HG03064 (cell line): ENCODE measurements around the gene RAB39A.

Experiments
- ATAC-seq: cut with Tn5 transposase; IDR thresholded peaks from one replicate; pipeline ENCODE4 v1.9.1; 2021; ENCODE audit warnings: low read depth; ENCODE audit not compliant: unreplicated experiment

RAB39A gene

DNA sequence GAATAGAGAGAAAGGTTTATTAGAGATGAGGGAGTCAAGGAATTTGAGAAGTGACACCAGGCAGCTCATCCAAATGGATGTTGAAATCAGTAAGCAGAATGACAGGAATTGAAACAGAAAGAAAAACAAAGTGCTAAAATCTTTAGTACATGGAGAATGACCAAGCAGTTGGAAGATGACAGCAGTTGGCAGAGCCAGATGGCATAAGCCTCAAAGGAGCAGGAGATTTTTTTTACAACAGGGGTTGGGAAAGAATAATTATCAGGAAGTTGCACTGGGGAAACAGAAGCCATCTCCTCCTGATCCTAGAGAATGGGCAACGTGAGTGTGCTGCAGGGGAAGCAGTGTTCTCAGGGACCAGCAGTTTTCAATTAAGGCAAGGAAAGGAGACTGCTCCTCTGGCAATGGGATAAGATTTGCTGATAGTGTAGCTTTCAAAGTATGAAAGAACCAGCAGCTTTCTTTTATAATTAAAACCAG is 28.9 kb downstream of the RAB39A start:
- no peak for ATAC-seq

DNA sequence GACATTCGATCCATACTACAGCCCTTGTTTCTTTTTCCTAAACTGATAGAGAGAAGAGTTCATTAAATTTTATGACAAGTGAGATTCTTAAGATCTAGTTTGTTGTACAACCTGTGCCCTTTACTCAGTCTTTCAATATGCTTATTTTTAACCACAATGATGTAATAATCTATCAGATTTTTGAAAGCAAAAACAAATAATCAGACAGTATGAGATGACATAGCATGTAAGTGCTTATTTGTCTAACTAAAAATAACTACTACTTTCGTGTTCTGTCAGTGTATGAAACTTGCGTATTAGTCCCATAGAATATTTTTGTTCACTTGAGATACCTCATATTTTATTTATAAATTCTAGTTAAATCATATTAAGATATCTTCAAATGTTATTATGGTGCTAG is 33.2 kb downstream of the RAB39A start:
- ATAC-seq: no peak

DNA sequence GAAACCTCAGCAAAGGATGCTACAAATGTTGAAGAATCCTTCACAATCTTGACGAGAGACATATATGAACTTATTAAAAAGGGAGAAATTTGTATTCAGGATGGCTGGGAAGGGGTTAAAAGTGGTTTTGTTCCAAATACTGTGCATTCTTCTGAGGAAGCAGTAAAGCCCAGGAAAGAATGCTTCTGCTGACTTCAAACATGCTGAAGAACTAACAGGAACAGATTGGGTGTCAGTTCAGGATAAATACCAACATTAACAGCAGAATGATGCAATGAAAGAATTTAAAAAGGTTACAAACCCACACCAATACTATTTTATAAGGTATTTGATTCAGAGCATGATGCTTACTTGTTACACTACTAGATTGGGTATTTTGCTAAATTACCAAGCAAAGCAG is 33.9 kb downstream of the RAB39A start:
- ATAC-seq: no peak

DNA sequence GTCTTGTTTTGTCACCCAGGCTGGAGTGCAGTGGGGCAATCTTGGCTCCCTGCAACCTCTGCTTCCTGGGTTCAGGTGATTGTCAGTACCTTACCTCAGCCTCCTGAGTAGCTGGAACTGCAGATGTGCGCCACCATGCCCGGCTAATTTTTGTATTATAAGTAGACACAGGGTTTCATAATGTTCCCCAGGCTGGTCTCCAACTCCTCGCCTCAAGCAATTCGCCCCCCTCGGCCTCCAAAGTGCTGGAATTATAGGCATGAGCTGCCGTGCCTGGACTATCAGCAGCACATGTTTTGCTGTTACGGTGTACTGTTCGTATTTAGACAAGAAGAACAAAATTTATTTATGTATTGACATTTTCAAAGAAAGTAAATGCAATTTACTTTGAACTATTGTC is 34.8 kb downstream of the RAB39A start:
- no peak for ATAC-seq

DNA sequence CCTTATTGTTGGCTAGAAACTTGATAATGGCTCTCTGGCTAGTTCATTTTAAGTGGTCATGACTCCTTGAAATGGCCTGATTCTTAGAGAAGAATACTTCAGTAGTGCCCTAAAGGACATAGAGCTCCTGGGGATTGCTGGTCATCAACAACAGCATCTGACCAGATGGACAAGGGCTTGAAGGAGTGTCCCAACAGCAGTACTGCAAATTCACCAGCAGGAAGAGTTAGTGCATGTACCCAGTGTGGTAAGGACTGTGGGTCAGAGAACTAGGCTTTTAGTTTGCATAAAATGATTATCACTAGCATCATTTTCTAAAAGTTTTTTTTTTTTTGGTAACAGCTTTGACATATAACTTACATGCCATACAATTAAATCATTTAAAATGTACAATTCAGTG is 41.0 kb downstream of the RAB39A start:
- no peak for ATAC-seq

DNA sequence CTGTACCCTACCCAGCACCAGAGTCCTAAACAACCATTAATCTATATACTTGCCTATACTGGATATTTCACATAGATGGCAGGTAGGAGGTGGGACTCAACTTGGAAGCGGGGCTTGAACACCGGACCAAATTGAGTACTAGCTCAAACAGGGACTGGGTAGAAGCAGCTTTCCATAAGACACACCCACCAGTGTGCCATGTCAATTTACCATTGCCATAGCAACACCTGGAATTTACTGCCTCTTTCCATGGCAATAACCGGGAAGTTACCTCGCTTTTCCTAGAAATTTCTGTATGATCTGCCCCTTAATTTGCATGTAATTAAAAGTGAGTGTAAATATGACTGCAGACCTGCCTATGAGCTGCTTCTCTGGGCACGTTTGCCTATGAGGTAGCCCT is 41.8 kb downstream of the RAB39A start:
- ATAC-seq: no peak

DNA sequence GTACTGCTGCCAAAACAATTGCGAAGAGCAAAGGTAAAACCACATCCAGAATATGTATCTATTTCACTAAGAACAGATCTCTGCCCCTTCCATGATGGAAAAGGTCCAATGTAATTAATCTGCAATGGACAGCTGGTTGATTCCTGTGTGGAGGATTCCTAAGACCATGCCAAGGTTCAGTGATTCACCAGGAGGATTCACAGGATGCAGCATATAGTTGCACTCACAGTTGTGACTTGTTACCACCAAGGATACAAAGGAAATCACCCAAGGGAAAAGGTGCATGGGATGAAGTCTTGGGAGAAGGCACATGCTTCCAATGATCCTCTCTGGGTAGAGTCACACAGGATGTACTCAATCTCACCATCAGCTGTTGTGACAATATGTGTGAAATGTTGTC is 45.4 kb downstream of the RAB39A start:
- no peak for ATAC-seq

DNA sequence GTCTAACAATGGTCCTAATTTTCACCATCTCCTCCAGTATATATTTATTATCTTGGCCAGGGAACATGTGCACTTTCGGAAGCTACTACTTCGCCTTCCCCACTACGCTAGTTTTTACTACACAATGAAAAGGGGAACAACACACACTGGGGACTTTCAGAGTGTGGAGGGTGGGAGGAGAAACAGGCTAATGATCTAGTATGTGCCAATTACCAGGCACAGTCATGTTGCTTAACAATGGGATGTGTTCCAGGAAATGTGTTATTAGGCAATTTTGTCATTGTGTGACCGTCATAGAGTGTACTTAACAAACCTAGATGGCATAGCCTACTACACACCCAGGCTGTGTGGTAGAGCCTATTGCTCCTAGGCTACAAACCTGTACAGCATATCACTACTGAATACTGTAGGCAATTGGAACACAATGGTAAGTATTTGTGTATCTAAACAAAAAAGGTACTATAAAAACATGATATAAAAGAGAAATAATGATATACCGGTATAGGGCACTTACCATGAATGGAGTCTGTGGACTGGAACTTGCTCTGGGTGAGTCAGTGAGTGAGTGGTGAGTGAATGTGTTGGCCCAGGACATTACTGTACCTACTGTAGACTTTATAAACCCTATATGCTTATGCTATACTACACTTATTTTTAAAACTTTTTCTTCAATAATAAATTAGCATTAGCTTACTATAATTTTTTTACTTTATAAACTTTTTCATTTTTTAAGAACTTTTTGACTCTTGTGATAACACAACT is 60.3 kb downstream of the RAB39A start:
- ATAC-seq: no peak

DNA sequence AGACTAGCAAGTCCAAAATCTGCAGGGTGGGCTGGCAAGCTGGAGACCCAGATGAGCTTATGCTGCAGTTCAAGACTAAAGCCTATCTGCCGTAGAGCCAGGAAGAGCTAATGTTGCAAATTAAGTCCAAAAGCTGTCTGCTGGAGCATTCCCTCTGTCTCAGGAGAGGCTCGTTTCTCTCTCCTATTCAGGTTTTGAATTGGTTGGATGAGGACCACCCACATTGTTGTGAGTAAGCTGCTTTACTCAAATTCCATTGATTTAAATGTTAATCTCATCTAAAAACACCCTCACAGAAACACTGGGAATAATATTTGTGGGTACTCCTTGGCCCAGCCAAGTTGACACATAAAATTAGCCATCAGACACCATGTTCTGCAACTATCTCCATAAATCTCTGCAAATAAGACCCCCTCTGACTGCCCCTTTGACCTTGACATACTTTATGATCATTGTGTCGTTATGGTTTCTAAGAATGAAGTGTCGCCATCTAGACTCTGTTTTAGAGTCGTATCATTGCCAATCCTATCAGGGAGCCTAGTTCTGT is 63.7 kb downstream of the RAB39A start:
- no peak for ATAC-seq

DNA sequence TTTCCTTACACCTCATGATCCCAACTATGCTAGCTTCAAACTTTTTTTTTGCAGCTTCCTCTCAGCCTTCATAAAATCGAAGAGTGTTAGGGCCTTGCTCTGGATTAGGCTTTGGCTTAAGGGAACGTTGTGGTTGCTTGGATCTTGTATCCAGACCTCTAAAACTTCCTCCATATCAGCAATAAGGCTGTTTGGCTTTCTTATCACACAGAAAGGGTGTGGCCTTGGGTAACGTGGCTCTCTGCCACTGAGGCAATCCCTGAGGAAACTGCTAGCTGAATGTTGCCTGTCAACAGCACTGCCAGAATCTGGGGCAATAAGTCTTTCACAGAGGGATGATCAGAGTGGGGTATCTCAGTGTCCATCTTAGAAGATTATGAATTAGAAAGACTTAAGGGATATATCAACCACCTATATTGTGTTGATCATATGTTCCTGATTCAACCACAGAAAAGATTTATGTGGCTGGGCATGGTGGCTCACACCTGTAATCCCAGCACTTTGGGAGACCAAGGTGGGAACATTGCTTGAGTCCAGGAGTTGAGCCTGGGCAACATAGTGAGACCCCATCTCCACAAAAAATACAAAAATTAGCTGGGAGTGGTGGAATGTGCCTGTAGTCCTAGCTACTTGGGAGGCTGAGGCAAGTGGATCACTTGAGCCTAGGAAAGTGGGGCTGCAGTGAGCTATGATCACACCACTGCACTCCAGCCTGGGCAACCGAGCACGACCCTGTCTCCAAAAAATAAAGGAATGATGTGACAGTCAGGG is 67.9 kb downstream of the RAB39A start:
- no peak for ATAC-seq

DNA sequence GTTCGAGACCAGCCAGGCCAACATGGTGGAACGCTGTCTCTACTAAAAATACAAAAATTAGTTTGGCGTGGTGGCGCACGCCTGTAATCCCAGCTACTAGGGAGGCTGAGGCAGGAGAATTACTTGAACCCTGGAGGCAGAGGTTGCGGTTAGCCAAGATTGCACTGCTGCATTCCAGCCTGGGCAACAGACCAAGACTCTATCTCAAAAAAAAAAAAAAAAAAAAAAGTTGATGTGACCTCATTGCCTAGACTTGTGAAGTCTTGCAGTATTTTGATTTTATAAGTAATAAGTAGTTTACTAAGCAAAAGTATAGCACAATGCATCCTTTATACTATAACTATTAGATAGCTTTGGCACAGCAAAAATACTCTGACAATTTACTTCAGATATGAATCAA is 70.5 kb downstream of the RAB39A start:
- no peak for ATAC-seq

DNA sequence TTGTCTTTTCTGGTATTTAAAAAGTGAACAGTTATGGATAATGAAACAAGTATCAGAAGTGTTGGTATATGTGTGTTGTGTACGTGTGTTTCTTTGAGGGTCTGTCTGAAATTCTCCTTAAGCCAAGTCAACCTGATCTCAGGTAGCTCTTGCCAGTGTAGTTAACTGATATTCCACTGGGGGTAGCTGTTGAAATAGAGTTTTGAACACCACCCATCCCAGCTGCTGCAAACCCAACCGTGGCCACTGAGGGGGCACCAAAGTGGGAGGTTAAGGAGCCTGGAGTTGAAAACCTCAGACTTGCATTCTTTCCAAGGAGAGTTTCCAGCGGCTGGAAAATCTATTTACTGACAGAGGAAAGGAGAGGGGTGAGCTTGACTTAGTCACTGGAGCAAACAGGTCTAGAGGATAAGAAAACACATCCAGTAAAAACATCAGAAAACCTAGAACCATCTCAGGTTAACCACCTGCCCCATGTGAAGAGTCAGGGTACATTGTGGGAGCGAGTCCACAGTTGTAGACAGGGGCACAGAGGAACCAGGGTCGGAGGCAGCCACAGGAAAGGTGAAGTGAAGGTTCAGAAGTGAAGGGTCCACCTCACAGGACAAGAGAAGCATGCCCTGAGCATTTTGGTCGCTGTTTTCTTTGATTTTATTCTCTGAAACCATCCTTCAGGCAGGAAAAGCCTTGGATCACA is 71.7 kb downstream of the RAB39A start:
- ATAC-seq: peak; percentile 81

DNA sequence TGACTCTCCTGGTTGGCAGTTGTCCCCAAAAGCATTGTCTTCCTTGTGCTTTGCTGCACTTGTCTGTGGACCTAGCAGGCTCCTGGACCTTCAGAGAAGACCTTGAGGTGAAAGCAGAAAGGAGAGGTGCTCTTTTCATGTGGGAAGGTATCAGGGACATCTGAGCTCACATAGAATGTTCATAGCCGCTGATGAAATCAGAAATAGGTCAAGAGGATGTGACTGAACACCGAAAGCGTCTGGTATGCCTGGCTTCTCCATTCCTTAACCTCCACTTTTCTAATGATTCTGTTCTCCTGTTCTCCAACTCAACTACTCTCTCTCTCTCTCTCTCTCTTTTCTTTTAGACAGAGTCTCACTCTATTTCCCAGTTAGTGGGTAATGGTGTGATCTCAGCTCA is 74.2 kb downstream of the RAB39A start:
- ATAC-seq: no peak

DNA sequence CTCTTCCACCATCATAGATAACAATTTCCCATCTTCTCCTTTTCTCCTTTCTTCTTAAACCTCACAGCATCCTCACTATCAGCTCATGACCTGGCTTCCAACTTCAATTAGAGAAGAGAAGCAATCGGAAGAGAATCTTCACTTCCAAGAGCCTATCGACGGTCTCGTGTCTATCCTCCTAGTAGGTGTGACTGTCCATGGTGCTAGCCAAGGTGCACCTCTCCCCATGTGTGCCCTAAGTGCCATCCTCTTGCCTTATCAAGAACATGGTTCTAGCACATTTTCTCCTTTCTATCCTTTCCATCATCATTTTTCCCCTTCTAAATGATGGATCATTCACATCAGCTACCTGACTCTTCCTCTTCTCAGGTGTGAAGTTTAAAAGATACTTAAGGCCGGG is 75.4 kb downstream of the RAB39A start:
- no peak for ATAC-seq

DNA sequence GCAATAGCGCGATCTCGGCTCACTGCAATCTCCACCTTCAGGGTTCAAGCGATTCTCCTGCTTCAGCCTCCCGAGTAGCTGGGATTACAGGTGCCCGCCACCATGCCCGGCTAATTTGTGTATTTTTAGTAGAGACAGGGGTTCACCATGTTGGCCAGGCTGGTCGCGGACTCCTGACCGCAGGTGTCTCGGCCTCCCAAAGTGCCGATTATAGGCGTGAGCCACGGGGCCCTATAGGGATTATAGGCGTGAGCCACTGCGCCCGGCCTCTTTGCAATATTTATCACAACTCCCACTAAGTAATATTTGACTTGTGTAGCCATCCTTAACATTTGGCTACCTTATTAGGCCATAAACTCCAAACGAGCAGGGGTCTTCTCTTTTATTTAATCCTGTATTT is 79.6 kb downstream of the RAB39A start:
- ATAC-seq: no peak

DNA sequence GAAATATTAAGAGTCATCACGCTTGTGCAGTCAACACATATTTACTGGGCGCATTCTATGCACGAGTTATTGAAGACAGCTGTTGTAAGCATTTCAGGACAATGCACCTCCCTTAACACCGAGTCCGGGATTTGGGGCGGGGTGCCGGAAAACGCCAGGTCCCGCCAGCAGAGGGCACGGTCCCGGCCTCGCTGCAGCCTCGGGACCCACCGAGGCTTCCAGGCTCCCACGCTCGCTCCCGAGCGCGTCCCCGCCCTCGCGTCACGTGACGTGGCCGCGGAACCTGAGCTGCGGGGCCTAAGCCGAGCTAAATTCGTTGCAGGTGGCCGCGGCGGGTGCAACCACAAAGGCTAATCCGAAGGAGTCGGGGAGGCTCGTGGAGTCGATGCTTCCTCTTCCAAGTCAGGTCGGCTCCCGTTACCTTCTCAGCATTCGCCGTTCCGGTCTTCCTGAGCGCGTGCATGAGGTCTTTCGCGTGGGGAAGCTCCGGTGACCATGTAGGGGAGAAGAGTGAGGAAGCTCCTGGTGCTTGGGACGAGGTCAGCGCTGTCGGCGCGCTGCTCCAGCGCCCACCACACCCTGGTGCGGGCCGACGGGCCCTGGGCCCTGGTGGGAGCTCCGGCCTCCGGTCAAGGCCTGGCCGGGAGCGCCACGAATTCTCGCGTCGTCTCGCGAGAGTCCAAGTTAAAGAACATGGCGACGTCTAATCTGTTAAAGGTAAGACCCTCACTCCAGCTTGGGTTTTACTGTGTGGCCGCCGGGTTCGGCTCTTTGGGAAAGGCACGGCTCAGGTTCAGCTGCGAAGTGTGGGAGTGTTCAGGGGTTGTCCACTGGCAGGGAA is 80.6 kb downstream of the RAB39A start, which contains the start of gene CUL5:
Gene CUL5 (plus strand): TSS at position 243 of the 841 bp plus-strand sequence. CDS start 451 bp downstream, at position 694.
- peak; percentile 83 for ATAC-seq

DNA sequence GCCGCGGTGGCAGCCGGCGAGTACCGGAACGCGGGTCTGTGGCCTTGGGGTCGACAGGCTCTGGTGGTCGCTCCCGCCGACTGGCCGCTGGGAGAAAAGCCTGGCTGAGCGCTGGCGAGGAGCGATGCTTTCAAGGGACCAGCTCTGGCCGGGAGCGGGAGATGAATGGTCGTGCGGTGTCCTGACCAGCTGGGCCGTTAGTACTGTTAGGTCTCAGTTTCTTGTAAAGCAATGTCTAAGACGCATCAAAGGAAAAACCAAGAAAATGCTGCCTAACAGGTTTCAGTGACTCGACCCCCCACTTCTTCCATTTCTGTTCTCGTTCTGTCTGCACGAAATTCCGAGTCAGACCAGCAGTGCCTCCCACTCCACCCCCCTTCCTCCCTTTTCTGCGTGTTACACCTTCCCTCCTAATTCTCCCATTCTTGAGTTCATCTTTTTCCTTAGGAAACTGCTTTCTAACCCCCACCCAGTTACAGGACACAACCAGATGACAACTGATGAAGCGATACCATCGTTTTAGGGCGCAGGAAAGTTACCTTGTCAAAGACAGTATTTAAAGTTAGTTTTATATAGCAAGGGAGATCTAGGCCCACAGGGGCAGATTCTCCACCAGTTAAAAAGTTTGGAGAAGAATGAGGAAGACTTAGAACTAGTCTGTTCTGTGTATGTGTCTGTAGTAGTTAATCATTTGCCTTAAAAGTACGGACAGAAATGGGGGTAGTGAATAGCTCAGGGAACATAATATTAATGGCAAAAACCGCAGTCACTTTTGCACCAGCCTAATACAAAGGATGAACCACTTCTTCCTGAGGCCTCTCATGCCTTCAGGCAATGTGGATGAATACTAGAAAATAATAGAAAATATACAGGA is 81.5 kb downstream of the RAB39A start:
- ATAC-seq: peak; percentile 22

DNA sequence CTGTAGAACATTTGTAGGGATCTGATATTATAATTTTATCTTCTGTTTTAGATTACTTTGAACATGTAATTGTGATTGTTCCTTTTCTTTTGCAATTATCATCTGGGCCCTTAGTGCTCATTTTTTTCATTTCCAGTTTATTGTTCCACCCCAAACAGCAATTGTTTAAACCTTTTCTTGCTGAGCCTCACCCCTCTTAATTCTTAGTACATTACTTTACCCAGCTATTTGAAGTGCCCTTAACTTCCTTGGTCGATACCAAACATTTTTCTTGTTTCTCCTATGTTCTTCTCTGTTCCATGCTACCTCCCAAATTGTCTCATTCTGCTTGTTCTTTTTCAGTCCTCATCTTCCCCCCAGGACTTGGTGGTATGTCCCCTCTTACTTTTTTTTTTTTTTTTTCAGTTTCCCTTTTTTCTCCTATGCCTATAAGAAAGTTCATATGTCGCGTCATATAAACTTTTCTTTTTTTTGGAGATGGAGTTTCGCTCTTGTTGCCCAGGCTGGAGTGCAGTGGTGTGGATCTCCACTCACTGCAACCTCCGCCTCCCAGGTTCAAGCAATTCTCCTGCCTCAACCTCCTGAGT is 84.0 kb downstream of the RAB39A start:
- ATAC-seq: no peak
